Measurements from ENCODE around the gene NFIA.

DNA sequence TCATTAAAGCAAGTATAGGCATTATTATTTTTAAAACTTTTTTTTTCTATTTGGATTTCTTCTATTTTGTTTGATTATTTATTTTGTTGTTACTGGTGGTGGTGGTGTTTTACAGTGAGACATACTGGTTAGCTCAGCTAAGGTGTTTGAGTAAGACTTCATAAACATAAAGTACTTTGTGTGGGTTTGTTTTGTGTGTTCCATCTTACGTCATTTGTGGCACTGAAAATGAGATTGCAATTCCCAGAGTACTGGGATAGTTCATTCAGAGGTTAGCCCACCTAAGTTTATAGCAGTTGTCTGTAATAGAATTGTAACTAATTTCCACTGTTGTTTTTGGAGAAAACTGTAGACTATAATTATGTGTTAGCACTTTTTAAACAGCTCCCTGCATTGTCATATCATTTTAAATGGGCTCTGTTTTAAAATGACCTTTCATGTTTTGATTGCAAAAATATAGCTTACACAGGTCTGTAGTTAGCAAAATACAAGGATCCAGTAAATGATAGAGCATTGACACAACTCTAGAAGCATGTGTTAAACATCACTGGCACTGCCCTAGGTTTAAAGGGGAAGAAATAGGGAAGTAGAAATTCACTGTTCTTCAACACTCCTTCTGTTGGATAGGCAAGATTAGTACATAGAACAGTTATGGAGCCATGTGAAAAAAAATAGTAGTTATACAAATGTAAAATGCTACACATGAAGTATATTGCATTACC is 171.7 kb downstream of the NFIA start:
- TF ChIP-seq, protein P1, sequence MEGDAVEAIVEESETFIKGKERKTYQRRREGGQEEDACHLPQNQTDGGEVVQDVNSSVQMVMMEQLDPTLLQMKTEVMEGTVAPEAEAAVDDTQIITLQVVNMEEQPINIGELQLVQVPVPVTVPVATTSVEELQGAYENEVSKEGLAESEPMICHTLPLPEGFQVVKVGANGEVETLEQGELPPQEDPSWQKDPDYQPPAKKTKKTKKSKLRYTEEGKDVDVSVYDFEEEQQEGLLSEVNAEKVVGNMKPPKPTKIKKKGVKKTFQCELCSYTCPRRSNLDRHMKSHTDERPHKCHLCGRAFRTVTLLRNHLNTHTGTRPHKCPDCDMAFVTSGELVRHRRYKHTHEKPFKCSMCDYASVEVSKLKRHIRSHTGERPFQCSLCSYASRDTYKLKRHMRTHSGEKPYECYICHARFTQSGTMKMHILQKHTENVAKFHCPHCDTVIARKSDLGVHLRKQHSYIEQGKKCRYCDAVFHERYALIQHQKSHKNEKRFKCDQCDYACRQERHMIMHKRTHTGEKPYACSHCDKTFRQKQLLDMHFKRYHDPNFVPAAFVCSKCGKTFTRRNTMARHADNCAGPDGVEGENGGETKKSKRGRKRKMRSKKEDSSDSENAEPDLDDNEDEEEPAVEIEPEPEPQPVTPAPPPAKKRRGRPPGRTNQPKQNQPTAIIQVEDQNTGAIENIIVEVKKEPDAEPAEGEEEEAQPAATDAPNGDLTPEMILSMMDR (IDR thresholded peaks at IDR 0.05), result no peak
- TF ChIP-seq POLR2AphosphoS5 (IDR thresholded peaks at IDR 0.05) (no peak), POLR2A (IDR thresholded peaks at IDR 0.05) (no peak), EP300 (IDR thresholded peaks at IDR 0.05) (no peak)

All from upper lobe of left lung (tissue), 4 donors.